GM10266 (cell line): ENCODE measurements around the gene TEDC2.

Source experiments
- DNase-seq: peaks from one replicate; pipeline ENCODE4 v3.0.0; 2012; ENCODE audit errors: extremely low spot score
- CTCF ChIP-seq: IDR thresholded peaks from 2 replicates; pipeline ENCODE4 v1.5.1; 2012; ENCODE audit warnings: mild to moderate bottlenecking, low read depth; ENCODE audit not compliant: control insufficient read depth, insufficient read depth; ENCODE audit errors: missing control alignments

TEDC2 gene

GRCh38 chr16:2458887-2459646 is 842 bp upstream of the TEDC2 start:
- DNase-seq: no peak

GRCh38 chr16:2460391-2460713 is 443 bp downstream of the TEDC2 start:
- no peak for TF ChIP-seq CTCF
- no peak for DNase-seq

More at GRCh38 chr16:2458887-2459646, 842 bp upstream of the TEDC2 start:
- TF ChIP-seq CTCF: no peak

GRCh38 chr16:2460916-2461315 is 1.0 kb downstream of the TEDC2 start:
- no peak for TF ChIP-seq CTCF
- no peak for DNase-seq

GRCh38 chr16:2462031-2462866 is 2.3 kb downstream of the TEDC2 start:
- TF ChIP-seq CTCF: no peak
- DNase-seq: no peak

DNA sequence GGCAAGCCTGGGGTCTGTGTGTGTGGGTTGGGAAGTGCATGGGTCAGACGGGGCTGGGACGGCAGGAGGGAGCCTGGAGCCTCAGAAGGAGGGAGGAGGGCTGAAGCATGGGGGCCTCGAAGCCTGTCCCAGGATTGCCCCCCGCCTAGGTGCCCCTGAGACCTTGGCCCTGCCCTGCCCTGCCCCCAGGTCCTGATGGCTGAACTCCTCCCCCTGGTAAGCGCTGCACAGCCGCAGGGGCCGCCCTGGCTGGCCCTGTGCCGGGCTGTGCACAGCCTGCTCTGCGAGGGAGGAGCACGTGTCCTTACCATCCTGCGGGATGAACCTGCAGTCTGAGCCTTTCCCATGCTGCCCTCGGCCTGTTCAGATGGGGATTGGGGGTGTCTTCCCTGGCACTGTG is 4.4 kb downstream of the TEDC2 start:
- TF ChIP-seq CTCF: no peak
- no peak for DNase-seq

GRCh38 chr16:2465653-2466415 is 5.9 kb downstream of the TEDC2 start:
- TF ChIP-seq CTCF: peak; percentile 38
- DNase-seq: no peak
